LNCaP clone FGC (cell line): ENCODE results near the gene NEDD1.

Experiments used
- DNase-seq: peaks from one replicate; pipeline ENCODE4 v3.0.0-alpha.2; 2011; ENCODE audit warnings: low read depth
- H3K4me3 ChIP-seq: 2 replicates; pipeline ENCODE4 v1.5.1; 2011; ENCODE audit warnings: mild to moderate bottlenecking, low read depth, low read length, control low read depth
- CTCF ChIP-seq: IDR thresholded peaks from 2 replicates; pipeline ENCODE4 v1.5.1; 2012; ENCODE audit warnings: mild to moderate bottlenecking; ENCODE audit not compliant: control insufficient read depth, insufficient read depth; ENCODE audit errors: extremely low read depth

The NEDD1 gene

GRCh38 chr12:96870946-96871345 lies 36.1 kb upstream of the NEDD1 start:
- no peak overlapping the region for H3K4me3 ChIP-seq
- TF ChIP-seq CTCF: no peak
- DNase-seq: no peak

- no peak for TF ChIP-seq CTCF
- no peak for DNase-seq
- H3K4me3 ChIP-seq: no peak overlapping the region
These were observed 34.1 kb upstream of the NEDD1 start for GRCh38 chr12:96872961-96873360.

- H3K4me3 ChIP-seq: no peak overlapping the region
- no peak for TF ChIP-seq CTCF
These were observed 32.8 kb upstream of the NEDD1 start for GRCh38 chr12:96874211-96874610.

GRCh38 chr12:96876966-96877365 lies 30.1 kb upstream of the NEDD1 start:
- TF ChIP-seq CTCF: no peak
- no peak overlapping the region for H3K4me3 ChIP-seq
- DNase-seq: no peak

More at GRCh38 chr12:96874211-96874610, 32.8 kb upstream of the NEDD1 start:
- no peak for DNase-seq

- no peak overlapping the region for H3K4me3 ChIP-seq
- no peak for DNase-seq
- no peak for TF ChIP-seq CTCF
These were observed 28.4 kb upstream of the NEDD1 start for GRCh38 chr12:96878704-96879103.

GRCh38 chr12:96879301-96879700 lies 27.8 kb upstream of the NEDD1 start:
- no peak overlapping the region for H3K4me3 ChIP-seq
- no peak for TF ChIP-seq CTCF
- DNase-seq: no peak

GRCh38 chr12:96880220-96880619 lies 26.8 kb upstream of the NEDD1 start:
- DNase-seq: no peak
- TF ChIP-seq CTCF: no peak
- no peak overlapping the region for H3K4me3 ChIP-seq
